Gastrocnemius medialis (tissue), 4 donors: Measurements from ENCODE around the gene KRTAP4-9. TPM values are rescaled to one million over a fixed set of nuclear protein-coding genes. Genes with fewer than 3 reads are reported as not detected.
"Not testable (repeated sequence)": the region's sequence is repeated elsewhere in the genome, so short reads cannot be mapped to it uniquely, and the experiment has no call there.

Source experiments
- ATAC-seq, 2 donors: fragments of 150-250 bp; one replicate each; pipeline ENCODE4 v1.9.1; 2016
- DNase-seq, 2 donors: peaks; one replicate each; pipeline ENCODE4 v3.0.0-alpha.2; 2019
- H3K27ac ChIP-seq, 4 donors: fragments of 200-600 bp; sonication (generic); 1 replicate in 1 of 4; 2 replicates in 3 of 4; pipeline ENCODE4 v1.5.1; 2016 to 2018; ENCODE audit warnings: mild to moderate bottlenecking in 2 of 4, moderate library complexity in 1 of 4
- H3K27me3 ChIP-seq, 3 donors: fragments of 200-600 bp; sonication (generic) in 2 of 3; 1 replicate in 1 of 3; 2 replicates in 2 of 3; pipeline versions ENCODE4 v1.5.1 to v1.6.0; 2016 to 2019; ENCODE audit warnings: mild to moderate bottlenecking in 1 of 3, moderate library complexity in 1 of 3
- H3K36me3 ChIP-seq, 2 donors: fragments of 200-600 bp; sonication (generic) in 1 of 2; one replicate each; pipeline ENCODE4 v1.5.1; 2017 to 2018
- H3K4me1 ChIP-seq, 2 donors: fragments of 200-600 bp; sonication (generic) in 1 of 2; one replicate each; pipeline ENCODE4 v1.5.1; 2016 to 2017; ENCODE audit warnings: mild to moderate bottlenecking in 2 of 2
- H3K4me3 ChIP-seq, 4 donors: fragments of 200-600 bp; sonication (generic) in 3 of 4; 1 replicate in 1 of 4; 2 replicates in 3 of 4; pipeline ENCODE4 v1.5.1; 2016 to 2019; ENCODE audit warnings: mild to moderate bottlenecking in 2 of 4
- H3K9me3 ChIP-seq, 3 donors: fragments of 200-600 bp; sonication (generic) in 2 of 3; 1 replicate in 1 of 3; 2 replicates in 2 of 3; pipeline ENCODE4 v1.5.1; 2016 to 2019
- CTCF ChIP-seq, 5 experiments: fragments of 450-650 bp in 3 of 5; fragments of 200-600 bp in 2 of 5; sonication (generic) in 2 of 5; IDR thresholded peaks in 4 of 5; conservative IDR thresholded peaks in 1 of 5; 1 replicate in 4 of 5; 2 replicates in 1 of 5; pipeline ENCODE4 v1.5.1; 2016 to 2019; ENCODE audit warnings: antibody characterized with exemption in 5 of 5, mild to moderate bottlenecking in 3 of 5, moderate library complexity in 3 of 5
- POLR2A ChIP-seq, 2 donors: fragments of 450-650 bp; IDR thresholded peaks; one replicate each; pipeline ENCODE4 v1.6.1; 2017; ENCODE audit warnings: antibody characterized with exemption in 2 of 2, mild to moderate bottlenecking in 2 of 2, moderate library complexity in 2 of 2
- in situ Hi-C, 4 donors: fragments of 200-750 bp; cut with MboI; loops; one replicate each; pipeline versions ENCODE4 v1.15.0 to v1.8.0; 2017; ENCODE audit warnings: low sequenced_read_pairs in 4 of 4
- intact Hi-C: fragments of 100-400 bp; cut with DNase I; formaldehyde crosslinking; loops from one replicate; pipeline ENCODE4 v1.15.1; 2023; ENCODE audit warnings: low total_unique reads
- total RNA-seq, 4 donors: library from RNA; depleted of rRNA; stranded (reverse); fragments of >200 nt; gene quantifications; one replicate each; pipeline versions ENCODE4 v1.1.0 to v1.2.3, GENCODE V29; 2016

The KRTAP4-9 gene
- total RNA-seq, 4 donors from 2014 or later, result not detected

GRCh38 chr17:41076788-41077187 lies 28.4 kb upstream of the KRTAP4-9 start:
- H3K9me3 ChIP-seq, result no peaks in the 10 kb centered on the region
- DNase-seq (no peak), ATAC-seq (no peak)
- no peaks in the 10 kb centered on the region for H3K4me1 ChIP-seq
- intact Hi-C loops, result no loop called here
- H3K36me3 ChIP-seq, result no peaks in the 10 kb centered on the region
- H3K4me3 ChIP-seq, result no peak overlapping the region
- TF ChIP-seq CTCF (IDR thresholded peaks at IDR 0.05 in 4 of 5, conservative IDR thresholded peaks at IDR 0.05 in 1 of 5) (no peak), POLR2A (IDR thresholded peaks at IDR 0.05) (no peak)
- no peak overlapping the region for H3K27ac ChIP-seq
- H3K27me3 ChIP-seq, result peaks cover 0 to 6% (median 0%) of the 10 kb centered on the region in 3 donors
- in situ Hi-C loops, result loop anchor here in 1 of 4 donors (25.0 kb wide), 1 partner anchor 111 kb away; the partner anchor contains the start of genes KRTAP4-1, KRTAP4-2 and KRTAP9-1

- Histone ChIP-seq H3K27ac (no peak overlapping the region), H3K4me3 (no peak overlapping the region), H3K27me3 (peaks cover 0 to 6% (median 0%) of the 10 kb centered on the region in 3 donors), H3K9me3 (no peaks in the 10 kb centered on the region), H3K4me1 (no peaks in the 10 kb centered on the region), H3K36me3 (no peaks in the 10 kb centered on the region)
- DNase-seq (no peak), ATAC-seq (no peak)
- intact Hi-C loops, result no loop called here
- in situ Hi-C loops, result loop anchor here in 1 of 4 donors (25.0 kb wide), 1 partner anchor 105 kb away; the partner anchor contains the start of genes KRTAP4-1, KRTAP4-2 and KRTAP9-1
- TF ChIP-seq CTCF (IDR thresholded peaks at IDR 0.05 in 4 of 5, conservative IDR thresholded peaks at IDR 0.05 in 1 of 5) (no peak), POLR2A (IDR thresholded peaks at IDR 0.05) (no peak)
Measured at GRCh38 chr17:41082626-41083025, 22.6 kb upstream of the KRTAP4-9 start.

- in situ Hi-C loops, result loop anchor here in 1 of 4 donors (25.0 kb wide), 1 partner anchor 104 kb away; the partner anchor contains the start of genes KRTAP4-1, KRTAP4-2 and KRTAP9-1
- intact Hi-C loops, H3K27ac ChIP-seq, DNase-seq, H3K27me3 ChIP-seq, H3K9me3 ChIP-seq, ATAC-seq, H3K4me1 ChIP-seq, H3K4me3 ChIP-seq, H3K36me3 ChIP-seq: not testable (repeated sequence)
Measured at GRCh38 chr17:41083427-41083826, 21.8 kb upstream of the KRTAP4-9 start.

GRCh38 chr17:41084100-41084856 lies 20.9 kb upstream of the KRTAP4-9 start, which contains the start of gene KRTAP4-7:
KRTAP4-7 (plus strand) TSS chr17:41084150; CDS start chr17:41084207, 57 bp downstream.
- not testable (repeated sequence) for H3K4me3 ChIP-seq, ATAC-seq
- in situ Hi-C loops, result loop anchor here in 1 of 4 donors (25.0 kb wide), 1 partner anchor 103 kb away; the partner anchor contains the start of genes KRTAP4-1, KRTAP4-2 and KRTAP9-1

GRCh38 chr17:41088760-41089352 lies 16.3 kb upstream of the KRTAP4-9 start:
- in situ Hi-C loops, result loop anchor here in 1 of 4 donors (25.0 kb wide), 1 partner anchor 98 kb away; the partner anchor contains the start of genes KRTAP4-1, KRTAP4-2 and KRTAP9-1
- H3K9me3 ChIP-seq, H3K4me3 ChIP-seq, H3K36me3 ChIP-seq, H3K27ac ChIP-seq, DNase-seq, intact Hi-C loops, H3K4me1 ChIP-seq, H3K27me3 ChIP-seq, ATAC-seq: not testable (repeated sequence)

More at GRCh38 chr17:41084100-41084856, 20.9 kb upstream of the KRTAP4-9 start, which contains the start of gene KRTAP4-7:
- intact Hi-C loops, DNase-seq, H3K9me3 ChIP-seq, H3K27ac ChIP-seq, H3K4me1 ChIP-seq, H3K36me3 ChIP-seq, H3K27me3 ChIP-seq: not testable (repeated sequence)

- no peaks in the 10 kb centered on the region for H3K4me1 ChIP-seq
- ATAC-seq (no peak), DNase-seq (no peak)
- TF ChIP-seq CTCF (IDR thresholded peaks at IDR 0.05 in 4 of 5, conservative IDR thresholded peaks at IDR 0.05 in 1 of 5) (no peak), POLR2A (IDR thresholded peaks at IDR 0.05) (no peak)
- intact Hi-C loops, result no loop called here
- H3K4me3 ChIP-seq, result no peak overlapping the region
- no peaks in the 10 kb centered on the region for H3K9me3 ChIP-seq
- no peaks in the 10 kb centered on the region for H3K27me3 ChIP-seq
- no peak overlapping the region for H3K27ac ChIP-seq
- H3K36me3 ChIP-seq, result no peaks in the 10 kb centered on the region
- in situ Hi-C loops, result loop anchor here in 1 of 4 donors (25.0 kb wide), 1 partner anchor 91 kb away; the partner anchor contains the start of genes KRTAP4-1, KRTAP4-2 and KRTAP9-1
Measured at GRCh38 chr17:41096055-41096454, 9.1 kb upstream of the KRTAP4-9 start.
